Cortex of kidney (tissue), 1 donor: ENCODE results near the gene ATF6.
"Not testable (repeated sequence)": the region's sequence is repeated elsewhere in the genome, so short reads cannot be mapped to it uniquely, and the experiment has no call there.

ENCODE experiments used
- DNase-seq: peaks from one replicate; lab custom pipeline; 2025; lab: John Stamatoyannopoulos, UW

Gene ATF6

GRCh38 chr1:161735837-161736236, 30.3 kb upstream of the ATF6 start:
- no peak for DNase-seq

GRCh38 chr1:161736335-161736969, 29.7 kb upstream of the ATF6 start:
- DNase-seq = no peak

GRCh38 chr1:161737625-161738024, 28.5 kb upstream of the ATF6 start:
- DNase-seq = no peak

GRCh38 chr1:161738627-161739287, 27.4 kb upstream of the ATF6 start:
- DNase-seq = no peak

- DNase-seq = no peak
These were observed 26.1 kb upstream of the ATF6 start for GRCh38 chr1:161739865-161740566.

- no peak for DNase-seq
These were observed 25.2 kb upstream of the ATF6 start for GRCh38 chr1:161740921-161741320.

- no peak for DNase-seq
These were observed 22.9 kb upstream of the ATF6 start for GRCh38 chr1:161743231-161743630.

- no peak for DNase-seq
These were observed 18.3 kb upstream of the ATF6 start for GRCh38 chr1:161747801-161748200.

- peak; percentile 70 for DNase-seq
These were observed 16.4 kb upstream of the ATF6 start, which contains the start of gene DUSP12 for GRCh38 chr1:161749509-161750407. Gene DUSP12, plus strand, starts transcription at chr1:161749786. Its CDS starts 16 bp downstream, at chr1:161749802.

GRCh38 chr1:161763522-161764098, 2.5 kb upstream of the ATF6 start:
- no peak for DNase-seq

- DNase-seq = no peak
These were observed 2.3 kb downstream of the ATF6 start for GRCh38 chr1:161768461-161768860.

GRCh38 chr1:161768986-161769672, 3.0 kb downstream of the ATF6 start:
- no peak for DNase-seq

GRCh38 chr1:161769673-161770045, 3.5 kb downstream of the ATF6 start:
- not testable (repeated sequence) for DNase-seq

- no peak for DNase-seq
These were observed 4.1 kb downstream of the ATF6 start for GRCh38 chr1:161770250-161770649.

- no peak for DNase-seq
These were observed 5.0 kb downstream of the ATF6 start for GRCh38 chr1:161771161-161771560.

GRCh38 chr1:161771973-161772372, 5.9 kb downstream of the ATF6 start:
- no peak for DNase-seq

- no peak for DNase-seq
These were observed 6.3 kb downstream of the ATF6 start for GRCh38 chr1:161772397-161772796.

GRCh38 chr1:161773791-161774190, 7.7 kb downstream of the ATF6 start:
- DNase-seq = no peak

GRCh38 chr1:161777261-161777660, 11.1 kb downstream of the ATF6 start:
- DNase-seq = no peak

- DNase-seq = no peak
These were observed 12.4 kb downstream of the ATF6 start for GRCh38 chr1:161778522-161778921.

- no peak for DNase-seq
These were observed 13.3 kb downstream of the ATF6 start for GRCh38 chr1:161779393-161779792.
